Adrenal gland (tissue), 5 donors: Measurements from ENCODE around the gene ERN1.

Experiments used
- POLR2A ChIP-seq, 2 donors: fragments of 450-650 bp; IDR thresholded peaks; one replicate each; pipeline ENCODE4 v1.6.1; 2017; ENCODE audit warnings: antibody characterized with exemption in 2 of 2, mild to moderate bottlenecking in 2 of 2, moderate library complexity in 1 of 2
- TF ChIP-seq, protein P1 (sequence below), 6 experiments: fragments of 450-650 bp in 4 of 6; fragments of 200-600 bp in 2 of 6; sonication (generic) in 1 of 6; IDR thresholded peaks; 1 replicate in 5 of 6; 2 replicates in 1 of 6; pipeline versions ENCODE4 v1.5.1 to v1.8.0; 2016 to 2021; ENCODE audit warnings: antibody characterized with exemption in 6 of 6, mild to moderate bottlenecking in 2 of 6, moderate library complexity in 1 of 6
- donor health status: DM: no; HTN: no; CAD: no.

DNA sequence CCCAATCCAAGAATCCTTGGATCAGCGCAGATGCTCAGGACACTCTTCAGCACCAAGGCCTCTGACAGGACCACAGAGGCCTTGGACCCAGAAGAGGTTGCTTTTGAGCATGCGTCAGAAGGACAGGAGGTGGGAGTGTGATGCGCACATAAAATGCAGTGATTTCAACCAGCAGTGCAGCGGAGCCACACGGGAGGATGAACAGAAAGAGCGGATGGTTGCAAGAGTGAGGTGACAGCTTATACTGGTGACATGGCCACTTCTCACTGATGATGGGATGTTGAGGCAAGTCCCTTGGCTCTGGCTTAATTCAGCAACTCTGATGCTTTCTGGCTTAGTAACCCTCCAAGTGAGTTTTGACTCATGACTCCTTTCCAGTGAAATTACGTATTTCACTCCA is 25.2 kb upstream of the ERN1 start:
- TF ChIP-seq, protein P1, sequence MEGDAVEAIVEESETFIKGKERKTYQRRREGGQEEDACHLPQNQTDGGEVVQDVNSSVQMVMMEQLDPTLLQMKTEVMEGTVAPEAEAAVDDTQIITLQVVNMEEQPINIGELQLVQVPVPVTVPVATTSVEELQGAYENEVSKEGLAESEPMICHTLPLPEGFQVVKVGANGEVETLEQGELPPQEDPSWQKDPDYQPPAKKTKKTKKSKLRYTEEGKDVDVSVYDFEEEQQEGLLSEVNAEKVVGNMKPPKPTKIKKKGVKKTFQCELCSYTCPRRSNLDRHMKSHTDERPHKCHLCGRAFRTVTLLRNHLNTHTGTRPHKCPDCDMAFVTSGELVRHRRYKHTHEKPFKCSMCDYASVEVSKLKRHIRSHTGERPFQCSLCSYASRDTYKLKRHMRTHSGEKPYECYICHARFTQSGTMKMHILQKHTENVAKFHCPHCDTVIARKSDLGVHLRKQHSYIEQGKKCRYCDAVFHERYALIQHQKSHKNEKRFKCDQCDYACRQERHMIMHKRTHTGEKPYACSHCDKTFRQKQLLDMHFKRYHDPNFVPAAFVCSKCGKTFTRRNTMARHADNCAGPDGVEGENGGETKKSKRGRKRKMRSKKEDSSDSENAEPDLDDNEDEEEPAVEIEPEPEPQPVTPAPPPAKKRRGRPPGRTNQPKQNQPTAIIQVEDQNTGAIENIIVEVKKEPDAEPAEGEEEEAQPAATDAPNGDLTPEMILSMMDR (IDR thresholded peaks at IDR 0.05) = no peak
- no peak for TF ChIP-seq POLR2A (IDR thresholded peaks at IDR 0.05)
